ENCODE measurements around the gene RDH13.
"Not testable (repeated sequence)": the region's sequence is repeated elsewhere in the genome, so short reads cannot be mapped to it uniquely, and the experiment has no call there.

Gene RDH13

DNA sequence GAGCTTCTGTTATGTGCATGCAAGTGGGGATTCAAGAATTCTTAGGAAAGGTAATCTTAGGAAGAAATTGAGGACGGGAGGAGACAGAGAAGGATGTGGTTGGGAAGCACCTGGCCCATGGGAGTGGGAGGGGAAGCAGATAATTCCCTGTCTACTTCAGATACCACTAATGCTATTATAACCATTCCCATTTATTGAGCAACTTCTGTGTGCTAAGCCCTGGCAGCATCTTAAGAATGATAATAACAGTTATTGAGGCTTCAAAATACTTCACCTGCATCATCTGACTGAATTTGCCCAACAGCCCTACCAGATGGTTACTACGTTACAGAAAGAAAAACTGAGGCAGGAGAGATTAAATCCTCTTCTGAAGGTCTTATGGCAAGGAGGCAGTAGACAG is 14.2 kb upstream of the RDH13 start:
- no peak for DNase-seq (ENCODE audit: low read depth)

DNA sequence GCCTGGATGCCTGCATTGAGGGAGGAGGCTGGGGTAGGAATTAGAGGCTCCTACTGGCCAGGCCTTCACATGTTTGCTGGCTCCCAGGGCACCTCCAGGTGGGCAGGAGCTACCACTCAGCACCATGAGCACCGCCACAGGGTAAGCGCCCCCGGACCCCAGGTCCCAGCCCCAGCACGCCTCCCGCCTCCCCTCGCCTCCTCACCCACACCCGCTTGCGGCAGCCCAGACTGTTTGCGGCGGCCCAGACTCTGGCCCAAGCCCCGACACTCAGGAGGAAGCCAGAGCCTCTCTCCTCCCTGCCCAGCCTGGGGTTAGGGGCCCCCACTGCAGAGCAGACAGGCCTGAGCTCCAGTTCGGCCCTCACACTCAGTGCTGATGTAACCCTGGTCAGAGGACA is 13.4 kb upstream of the RDH13 start:
- DNase-seq (ENCODE audit: low read depth) = no peak

DNA sequence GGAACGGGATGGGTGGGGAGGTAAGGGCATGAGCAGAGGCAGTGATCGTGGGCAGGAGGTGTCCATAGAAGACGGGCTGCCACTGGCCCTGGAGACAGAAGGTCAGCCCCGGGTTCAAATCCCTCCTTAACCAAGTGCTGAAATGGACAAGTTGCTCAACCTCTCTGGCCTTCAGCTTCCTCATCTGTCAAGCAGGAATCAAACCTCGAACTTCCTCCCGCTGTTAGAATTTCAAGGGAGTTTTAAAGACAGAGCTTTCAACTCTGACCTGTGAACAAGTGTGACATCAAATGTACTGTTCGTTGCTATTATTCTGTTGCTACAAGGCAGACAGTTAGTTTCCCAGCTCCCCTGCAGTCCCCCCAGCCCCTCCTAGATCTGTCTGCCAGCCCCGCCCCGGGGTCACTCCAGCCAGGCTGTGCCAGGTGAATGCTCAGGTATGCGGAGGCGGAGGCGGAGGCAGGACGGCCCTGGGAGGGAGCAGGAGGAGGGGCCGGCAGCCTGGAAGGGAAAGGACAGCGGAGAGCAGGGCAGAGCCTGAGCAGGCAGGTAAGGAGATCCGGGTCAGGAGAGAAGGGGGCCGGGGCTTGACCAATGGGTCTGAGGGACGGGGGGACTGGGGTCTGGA is 12.5 kb upstream of the RDH13 start, which contains the start of gene EPS8L1:
TSS of gene EPS8L1 (plus strand) at position 499 of the 628 bp plus-strand sequence. CDS start 576 bp downstream, outside the sequence.
- DNase-seq (ENCODE audit: low read depth) = no peak

DNA sequence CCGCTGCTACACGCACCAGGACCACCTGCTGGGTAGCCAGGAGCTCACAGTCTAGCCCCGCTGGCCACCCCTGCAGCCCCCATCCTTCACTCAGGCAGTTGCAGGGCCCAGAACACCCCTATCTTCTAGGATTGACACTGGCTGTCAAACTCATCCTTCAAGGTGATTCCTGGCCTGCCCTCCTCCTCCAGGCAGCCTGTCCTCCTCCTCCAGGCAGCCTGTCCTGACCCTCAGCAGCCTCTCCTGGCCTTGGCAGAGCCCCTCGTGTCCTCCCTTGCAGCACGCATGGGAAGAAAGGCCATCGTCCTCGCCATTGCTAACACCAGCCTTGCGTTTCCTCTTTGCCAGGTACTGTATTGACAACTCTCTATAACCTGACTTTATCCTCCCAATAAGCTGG is 9.0 kb upstream of the RDH13 start:
- DNase-seq (ENCODE audit: low read depth) = no peak

DNA sequence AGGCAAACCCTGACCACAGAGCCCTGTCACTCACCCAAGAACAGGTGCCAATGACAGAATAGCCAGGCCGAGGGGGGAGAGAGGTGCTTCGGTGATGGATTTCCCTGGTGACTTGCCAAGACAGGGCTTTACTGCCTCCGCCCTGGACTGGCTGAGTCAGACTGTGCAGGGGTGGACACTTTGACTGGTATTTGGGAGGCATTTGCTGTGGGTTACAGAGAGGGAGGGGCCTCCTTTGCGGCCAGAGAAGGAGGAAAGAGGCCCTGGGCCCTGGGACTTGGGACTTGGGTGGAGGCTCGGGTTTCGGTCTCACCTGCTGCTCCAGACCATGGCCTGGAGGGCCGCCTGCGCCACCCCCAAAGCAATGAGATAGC is 8.2 kb upstream of the RDH13 start:
- DNase-seq (ENCODE audit: low read depth) = peak; percentile 29

DNA sequence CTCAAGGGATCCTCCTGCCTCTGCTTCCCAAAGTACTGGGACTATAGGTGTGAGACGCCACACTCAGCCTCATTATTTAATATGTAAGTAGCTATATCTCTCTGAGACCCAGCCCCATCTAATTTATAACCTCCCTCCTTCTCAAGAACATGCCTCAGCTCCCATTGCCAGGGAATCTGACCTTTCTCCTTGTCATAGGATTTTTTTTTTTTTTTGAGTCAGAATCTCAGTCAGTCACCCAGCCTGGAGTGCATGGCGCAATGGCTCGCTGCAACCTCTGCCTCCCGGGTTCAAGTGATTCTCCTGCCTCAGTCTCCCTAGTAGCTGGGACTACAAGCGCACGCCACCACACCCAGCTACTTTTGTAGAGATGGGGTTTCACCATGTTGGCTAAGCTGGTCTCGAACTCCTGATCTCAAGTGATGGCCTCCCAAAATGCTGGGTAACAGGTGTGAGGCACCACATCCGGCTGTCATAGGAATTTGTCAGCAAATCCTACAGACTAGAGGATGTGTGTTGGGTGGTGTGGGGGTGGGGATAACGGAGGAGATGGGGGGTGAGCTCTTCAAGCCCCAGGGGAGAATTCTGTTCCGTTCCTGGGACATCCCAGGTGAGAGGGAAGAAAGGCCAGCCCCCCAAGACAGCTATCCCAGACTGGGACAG is 7.6 kb upstream of the RDH13 start:
- DNase-seq (ENCODE audit: low read depth) = no peak

DNA sequence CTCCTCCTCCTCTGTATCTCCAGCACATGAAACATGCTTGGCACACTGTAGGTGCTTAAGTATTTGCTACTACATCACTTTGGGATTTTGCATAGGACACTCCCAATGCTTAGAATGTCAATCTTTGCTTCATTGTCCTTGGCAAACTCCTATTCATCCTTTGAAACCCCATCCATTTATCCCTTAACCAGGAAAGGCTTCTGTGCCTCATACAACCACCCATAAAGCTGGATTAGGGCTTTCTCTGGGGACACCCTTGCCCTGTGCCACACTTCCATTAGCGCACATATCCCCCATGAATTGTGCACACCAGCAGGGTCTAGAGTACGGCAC is 6.9 kb upstream of the RDH13 start:
- no peak for DNase-seq (ENCODE audit: low read depth)

DNA sequence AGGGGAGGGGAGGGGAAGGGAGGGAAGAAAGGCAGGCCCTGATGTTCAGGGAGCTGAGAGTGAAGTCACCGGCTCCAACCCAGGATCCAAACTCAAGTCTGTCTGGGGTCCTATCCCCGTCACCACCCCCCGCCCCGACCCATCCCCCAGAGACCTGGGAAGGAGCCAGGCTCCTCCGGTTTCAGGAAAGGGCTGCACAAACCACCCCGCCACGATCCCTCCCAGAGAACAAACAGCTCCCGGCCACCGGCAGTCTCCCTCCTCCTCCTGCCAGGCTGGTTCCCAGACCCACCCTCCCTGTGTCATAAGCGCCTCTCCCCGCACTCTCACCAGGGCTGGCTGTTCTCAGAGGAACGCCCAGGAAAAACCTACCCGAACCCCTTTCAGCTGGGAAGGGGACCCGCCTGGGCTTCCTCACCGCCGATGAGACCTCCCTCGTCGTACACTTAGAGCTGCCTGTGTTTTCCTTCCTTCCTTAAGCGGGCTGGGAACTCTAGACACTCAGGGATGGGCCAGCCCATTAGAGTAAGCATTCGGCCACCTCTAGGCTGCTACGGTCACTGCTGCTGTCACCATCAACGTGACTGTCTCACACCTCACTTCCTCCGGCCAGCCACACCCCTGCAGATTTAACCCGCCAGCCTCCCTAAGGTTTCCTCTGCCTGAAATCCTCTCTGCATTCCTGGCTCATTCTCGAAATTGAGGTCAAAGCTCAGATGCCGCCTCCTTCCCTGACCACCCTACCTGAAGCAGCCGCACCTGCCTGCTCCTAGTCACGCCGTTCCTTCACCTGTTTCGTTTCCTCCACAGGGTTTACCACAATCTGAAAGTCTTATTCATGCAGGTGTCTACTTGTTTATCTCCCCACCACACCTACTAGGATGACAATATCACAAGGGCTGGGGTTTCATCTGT is 6.3 kb upstream of the RDH13 start:
- no peak for DNase-seq (ENCODE audit: low read depth)

DNA sequence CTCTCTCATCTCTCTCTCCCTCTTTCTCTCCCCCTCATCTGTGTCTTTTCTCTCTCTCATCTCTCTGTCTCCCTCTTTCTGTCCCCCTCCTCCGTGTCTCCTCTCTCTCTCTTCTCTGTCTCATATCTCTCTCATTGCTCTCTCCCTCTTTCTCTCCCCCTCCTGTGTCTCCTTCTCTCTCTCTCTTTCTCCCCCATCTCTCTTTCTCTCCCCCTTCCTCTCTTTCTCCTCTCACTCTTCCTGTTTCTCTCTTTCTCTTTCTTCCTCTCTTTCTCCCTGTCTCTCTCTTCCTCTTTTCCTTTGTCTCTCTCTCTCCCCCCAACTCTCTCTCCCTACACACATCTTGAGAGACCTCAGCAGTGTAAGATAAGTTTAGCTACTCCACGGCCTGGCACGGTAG is 4.9 kb upstream of the RDH13 start:
- no peak for DNase-seq (ENCODE audit: low read depth)

DNA sequence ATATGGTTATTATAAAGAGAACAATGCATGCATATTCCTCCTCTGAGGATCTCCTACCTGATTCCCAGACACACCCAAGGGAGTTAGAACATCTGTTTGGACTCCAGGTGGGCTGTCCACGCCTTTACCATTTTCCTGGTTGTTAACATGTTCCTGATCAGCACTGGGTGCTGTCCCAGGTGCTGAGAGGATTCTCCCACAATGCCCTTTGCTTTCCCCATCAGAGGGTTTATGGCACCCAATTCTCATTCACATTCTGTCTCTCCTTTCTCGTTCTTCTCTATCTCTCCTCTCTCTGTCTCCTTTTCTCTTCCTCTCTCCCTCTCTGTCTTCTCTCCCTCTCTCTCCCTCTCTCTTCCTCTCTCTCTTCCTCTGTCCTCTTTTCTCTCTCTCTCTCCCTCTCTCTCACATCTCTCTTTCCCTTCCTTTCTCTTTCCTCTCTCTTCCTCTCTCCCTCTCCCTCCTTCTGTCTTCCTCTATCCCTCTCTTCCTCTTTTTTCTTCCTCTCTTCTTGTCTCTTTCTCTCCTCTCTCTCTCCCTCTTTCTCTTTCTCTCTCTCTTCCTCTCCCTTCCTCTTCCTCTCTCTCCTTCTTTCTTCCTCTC is 3.3 kb upstream of the RDH13 start:
- DNase-seq (ENCODE audit: low read depth) = no peak

DNA sequence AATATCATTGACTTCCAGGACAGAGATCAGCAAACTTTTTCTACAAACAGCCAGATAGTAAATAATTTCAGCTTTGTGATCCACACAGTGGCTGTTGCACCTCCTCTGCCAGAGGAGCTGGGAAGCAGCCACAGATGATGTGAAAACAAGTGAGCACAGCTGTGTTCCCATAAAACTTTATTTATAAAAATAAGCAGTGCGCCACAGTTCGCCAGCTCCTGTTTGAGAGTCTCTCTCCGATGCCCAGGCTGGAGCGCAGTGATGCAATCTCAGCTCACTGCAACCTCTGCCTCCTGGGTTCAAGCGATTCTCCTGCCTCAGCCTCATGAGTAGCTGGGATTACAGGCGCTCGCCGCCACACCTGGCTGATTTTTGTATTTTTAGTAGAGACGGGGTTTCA is 2.6 kb upstream of the RDH13 start:
- DNase-seq (ENCODE audit: low read depth) = not testable (repeated sequence)

DNA sequence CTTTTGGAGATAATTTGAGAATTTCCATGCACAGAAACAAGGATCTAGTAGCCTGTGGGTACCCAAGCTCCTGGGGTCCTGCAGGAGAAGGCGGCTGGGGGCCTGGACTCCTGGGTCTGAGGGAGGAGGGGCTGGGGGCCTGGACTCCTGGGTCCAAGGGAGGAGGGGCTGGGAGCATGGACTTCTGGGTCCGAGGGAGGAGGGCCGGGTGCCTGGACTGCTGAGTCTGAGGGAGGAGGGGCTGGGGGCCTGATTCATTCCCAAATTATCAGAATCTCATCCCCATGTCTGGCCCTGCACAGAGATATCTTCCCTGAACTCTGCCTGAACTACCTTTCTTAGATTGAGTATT is 520 bp upstream of the RDH13 start:
- DNase-seq (ENCODE audit: low read depth) = no peak

DNA sequence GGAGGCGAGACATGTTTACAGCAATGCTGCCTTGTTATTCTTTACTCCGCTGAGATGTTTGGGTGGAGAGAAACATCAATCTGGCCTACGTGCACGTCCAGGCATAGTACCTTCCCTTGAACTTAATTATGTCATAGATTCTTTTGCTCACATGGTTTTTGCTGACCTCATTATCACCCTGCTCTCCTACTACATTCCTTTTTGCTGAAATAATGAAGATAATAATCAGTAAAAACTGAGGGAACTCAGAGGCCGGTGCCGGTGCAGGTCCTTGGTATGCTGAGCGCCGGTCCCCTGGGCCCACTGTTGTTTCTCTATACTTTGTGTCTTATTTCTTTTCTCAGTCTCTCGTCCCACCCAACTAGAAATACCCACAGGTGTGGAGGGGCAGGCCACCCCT is 2.7 kb downstream of the RDH13 start:
- DNase-seq (ENCODE audit: low read depth) = not testable (repeated sequence)

DNA sequence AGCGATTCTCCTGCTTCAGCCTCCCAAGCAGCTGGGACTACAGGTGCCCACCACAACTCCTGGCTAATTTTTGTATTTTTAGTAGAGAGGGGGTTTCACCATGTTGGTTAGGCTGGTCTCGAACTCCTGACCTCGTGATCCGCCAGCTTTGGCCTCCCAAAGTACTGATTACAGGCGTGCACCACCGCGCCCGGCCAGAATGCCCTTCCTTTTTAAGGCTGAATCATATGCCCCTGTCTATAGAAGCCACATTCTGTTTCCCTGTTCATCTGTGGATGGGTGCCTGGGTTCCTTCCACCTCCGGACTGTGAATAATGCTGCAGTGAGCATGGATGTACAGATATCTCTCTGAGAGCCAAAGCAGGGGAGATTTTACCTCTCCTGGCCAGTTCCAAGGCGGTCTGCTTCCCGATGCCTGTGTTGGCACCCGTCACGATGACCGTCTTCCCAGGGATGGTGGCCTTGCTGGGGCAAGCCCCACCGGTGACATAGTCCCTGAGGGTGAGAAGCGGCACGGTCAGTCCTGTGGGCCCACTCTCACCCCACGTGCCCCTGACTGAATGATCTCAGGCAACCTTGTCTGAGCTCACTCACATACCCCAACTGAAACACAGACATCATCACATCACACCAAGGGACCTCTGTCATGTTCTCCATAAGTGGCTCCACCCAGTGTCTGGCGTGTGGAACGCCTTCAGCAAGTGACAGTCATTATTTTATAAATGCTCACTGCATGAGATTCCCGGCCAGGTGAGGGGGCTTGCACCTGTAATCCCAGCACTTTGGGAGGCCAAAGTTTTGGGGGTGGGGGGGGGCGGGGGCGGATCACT is 4.0 kb downstream of the RDH13 start:
- no peak for DNase-seq (ENCODE audit: low read depth)

DNA sequence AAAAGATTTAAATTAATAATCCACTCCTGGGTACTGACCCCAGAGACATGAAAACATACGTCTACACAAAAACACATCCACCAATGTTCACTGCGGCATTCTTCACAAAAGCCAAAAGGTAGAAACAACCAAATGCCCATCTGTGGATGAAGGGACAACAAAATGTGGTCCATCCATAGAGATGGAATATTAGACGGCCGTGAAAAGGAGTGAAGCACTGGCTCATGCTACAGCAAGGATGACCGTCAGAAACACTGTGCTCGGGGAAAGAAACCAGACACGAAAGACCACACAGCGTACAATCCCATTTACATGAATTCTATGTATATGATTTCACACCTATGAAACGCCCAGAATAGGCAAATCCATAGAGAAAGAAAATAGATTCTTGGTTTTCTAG is 6.1 kb downstream of the RDH13 start:
- DNase-seq (ENCODE audit: low read depth) = no peak

DNA sequence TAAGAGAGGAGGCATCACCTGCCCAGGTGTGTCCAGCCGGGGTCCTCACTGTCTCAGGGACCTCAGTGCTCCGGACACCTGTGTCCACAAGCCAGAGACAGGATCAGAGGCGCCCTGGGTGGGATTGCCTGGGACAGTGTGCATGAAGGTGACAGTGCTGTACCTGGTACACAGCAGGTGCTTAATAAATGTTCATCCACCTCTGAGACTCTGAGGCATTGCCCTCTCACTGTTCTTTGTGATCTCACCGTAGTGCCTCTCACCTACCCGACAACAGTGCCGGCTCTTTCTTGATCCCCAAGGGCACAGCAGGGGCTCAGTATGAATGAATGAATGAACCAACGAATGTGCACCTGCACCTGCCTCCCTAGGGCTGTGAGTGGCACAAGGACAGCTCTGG is 9.2 kb downstream of the RDH13 start:
- DNase-seq (ENCODE audit: low read depth) = no peak

DNA sequence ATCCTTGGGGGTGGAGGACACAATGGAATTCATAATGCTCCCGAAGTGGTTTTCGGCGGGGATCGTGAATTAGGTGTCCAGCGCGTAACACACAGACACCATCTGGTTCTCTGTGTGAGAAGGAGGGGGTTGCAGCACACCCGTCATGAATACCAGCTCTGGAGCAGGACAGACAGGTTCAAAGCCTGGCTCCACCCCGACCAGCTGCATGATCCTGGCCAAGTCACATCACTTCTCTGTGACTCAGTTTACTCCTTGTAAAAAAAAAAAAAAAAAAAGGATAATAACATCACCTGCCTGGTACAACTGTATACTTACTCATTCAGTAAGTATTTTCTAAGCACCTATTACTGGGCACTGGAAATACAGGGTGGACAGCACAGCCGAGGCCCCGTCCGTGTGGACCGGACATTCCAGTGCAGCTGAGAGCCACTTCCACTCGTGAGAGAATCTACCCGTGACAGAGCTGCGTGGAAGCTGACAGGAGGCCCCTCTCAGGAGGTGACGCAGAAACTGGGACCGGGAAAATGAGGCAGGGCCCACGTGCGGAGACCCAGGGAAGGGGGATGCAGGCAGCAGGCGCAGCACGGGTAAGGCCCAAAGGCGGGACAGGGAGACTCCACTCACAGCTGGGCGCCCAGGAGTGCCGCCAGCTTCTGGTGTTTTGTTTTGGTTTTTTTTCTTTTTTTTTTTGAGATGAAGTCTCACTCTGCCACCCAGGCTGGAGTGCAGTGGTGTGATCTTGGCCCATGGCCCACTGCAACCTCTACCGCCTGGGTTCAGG is 12.0 kb downstream of the RDH13 start:
- DNase-seq (ENCODE audit: low read depth) = no peak

DNA sequence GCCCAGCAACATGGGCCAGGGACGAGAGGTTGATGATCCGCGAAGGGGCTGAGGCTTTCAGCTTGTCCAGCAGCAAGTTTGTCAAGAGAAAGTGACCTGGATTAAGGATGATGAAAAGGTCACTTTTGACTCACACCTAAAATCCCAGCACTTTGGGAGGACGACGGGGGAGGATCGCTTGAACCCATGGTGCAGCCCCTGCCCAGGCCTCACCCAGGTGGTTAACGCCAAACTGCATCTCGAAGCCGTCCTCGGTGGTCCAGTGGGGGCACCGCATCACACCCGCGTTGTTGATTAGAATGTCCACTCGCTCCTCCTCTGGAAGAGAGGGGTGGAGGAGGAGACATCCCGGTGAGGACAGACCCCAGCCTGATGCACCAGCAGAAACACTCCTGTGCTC is 14.5 kb downstream of the RDH13 start:
- no peak for DNase-seq (ENCODE audit: low read depth)

DNA sequence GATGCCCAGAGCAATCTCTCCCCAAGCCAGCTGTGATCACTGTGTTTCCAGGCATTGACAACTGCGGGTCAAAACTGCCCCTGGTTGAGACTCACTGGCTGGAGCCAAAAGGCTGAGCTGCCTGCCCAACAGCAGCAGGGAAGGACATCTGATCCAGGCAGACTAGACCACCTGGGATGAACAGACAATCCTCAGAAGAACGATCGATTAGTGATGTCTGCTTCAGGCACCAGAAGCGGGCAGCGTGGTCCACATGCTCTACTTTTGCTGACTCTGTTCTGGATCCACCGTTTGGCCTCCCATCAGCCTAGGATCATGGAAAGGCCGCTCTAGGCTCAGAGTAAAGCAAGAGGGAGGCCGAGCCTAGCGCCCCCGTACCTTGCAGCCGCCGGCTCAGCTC is 15.0 kb downstream of the RDH13 start:
- DNase-seq (ENCODE audit: low read depth) = no peak

DNA sequence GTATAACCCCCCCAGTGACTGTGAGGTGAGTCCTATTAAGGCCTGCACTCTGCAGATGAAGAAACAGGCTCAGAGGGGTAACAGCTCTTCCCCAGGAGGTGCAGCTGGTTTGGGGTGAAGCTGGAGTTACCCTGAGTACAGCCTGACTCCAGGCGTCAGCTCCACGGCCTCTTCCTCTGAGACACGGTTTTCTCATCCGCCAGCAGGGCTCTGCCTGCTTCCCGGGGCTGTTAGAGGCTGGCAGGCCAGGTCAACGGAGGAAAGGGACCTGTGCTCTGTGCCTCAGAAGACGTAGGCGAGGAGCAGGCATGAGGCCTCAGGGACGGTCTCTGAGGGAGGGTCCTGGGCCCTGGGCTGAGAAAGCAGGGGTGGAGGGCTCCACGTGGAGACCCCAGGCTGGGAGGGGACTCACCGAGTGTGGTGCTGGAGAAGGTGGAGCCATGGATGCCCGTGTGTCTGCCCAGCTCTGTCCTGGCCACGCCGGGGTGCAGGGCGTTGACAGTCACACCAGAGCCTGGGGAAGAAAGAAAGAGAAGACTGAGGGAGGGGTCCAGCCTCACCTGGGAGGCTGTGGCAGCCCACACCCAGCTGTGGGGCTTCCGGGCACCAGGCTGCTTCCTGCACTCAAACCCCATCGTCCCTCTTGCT is 15.8 kb downstream of the RDH13 start:
- no peak for DNase-seq (ENCODE audit: low read depth)

Measured in GM04504 (cell line).